HepG2 (cell line): ENCODE results near the gene CFI. TPM values are rescaled to one million over a fixed set of nuclear protein-coding genes. Genes with fewer than 3 reads are reported as not detected.
A peak's percentile ranks its signal among the peaks of the same experiment; 100 is the strongest.

Experiments
- ATAC-seq: fragments of 200-7000 bp; cut with Tn5 transposase; 3 replicates; pipeline ENCODE4 v1.9.1; 2020; ENCODE audit warnings: mild to moderate bottlenecking, moderate library complexity
- BruUV-seq: library from RNA; stranded (reverse); fragments of 400-500 nt; replicated peaks from 2 replicates; lab custom pipeline; 2021; lab: Mats Ljungman, UMichigan
- CTCF ChIA-PET: fragments of 300-600 bp; formaldehyde crosslinking; extraction: SDS; loops from one replicate; lab custom pipeline; 2021; ENCODE audit warnings: low total read pairs, inconsistent platforms, low intra/inter-chr PET ratio; lab: Yijun Ruan, JAX
- POLR2A ChIA-PET: fragments of 350-600 bp; sonication (Branson Sonifier 250); formaldehyde crosslinking; loops from one replicate; lab custom pipeline; 2020; ENCODE audit warnings: antibody characterized with exemption, inconsistent platforms; lab: Yijun Ruan, JAX
- DNase-seq: peaks from one replicate; pipeline ENCODE4 v3.0.0-alpha.2; 2015; ENCODE audit warnings: low spot score
- FAIRE-seq: peaks from 3 replicates; lab custom pipeline; 2011; peaks lifted over from hg19 to GRCh38; lab: Jason Lieb, UNC
- H2AFZ ChIP-seq: one replicate; pipeline ENCODE4 v1.6.1; 2011; ENCODE audit warnings: low read length, inconsistent platforms
- H3K27ac ChIP-seq: fragments of 300-600 bp; 3 replicates; pipeline ENCODE4 v1.8.0; 2011; ENCODE audit warnings: mixed run types, mild to moderate bottlenecking, mixed read lengths, low read length, inconsistent platforms; ENCODE audit not compliant: insufficient read depth; ENCODE audit errors: extremely low read length
- H3K27me3 ChIP-seq, 2 experiments: fragments of 200-600 bp in 1 of 2; 2 replicates in 1 of 2; 3 replicates in 1 of 2; pipeline versions ENCODE4 v1.6.0 to v1.8.0; 2011; ENCODE audit warnings: low read length in 2 of 2, mild to moderate bottlenecking in 2 of 2, moderate library complexity in 2 of 2, inconsistent platforms in 1 of 2; ENCODE audit not compliant: insufficient read depth in 2 of 2, control insufficient read depth in 1 of 2
- H3K36me3 ChIP-seq, 2 experiments: fragments of 200-600 bp in 1 of 2; replicated peaks in 1 of 2; 2 replicates in 1 of 2; 3 replicates in 1 of 2; pipeline versions ENCODE4 v1.5.1 to v1.8.0; 2011; ENCODE audit warnings: low read length in 2 of 2, inconsistent platforms in 1 of 2; ENCODE audit not compliant: insufficient read depth in 2 of 2, control insufficient read depth in 1 of 2
- H3K4me1 ChIP-seq: 2 replicates; pipeline ENCODE4 v1.5.1; 2012; ENCODE audit warnings: low read length, inconsistent platforms; ENCODE audit not compliant: insufficient read depth
- H3K4me2 ChIP-seq: 2 replicates; pipeline ENCODE4 v1.6.0; 2011; ENCODE audit warnings: low read depth, low read length, inconsistent platforms
- H3K4me3 ChIP-seq, 3 experiments: fragments of 200-600 bp in 1 of 3; sonication (generic), shearing (Covaris generic) in 1 of 3; replicated peaks in 1 of 3; 2 replicates each; pipeline ENCODE4 v1.5.1; 2011 to 2016; ENCODE audit warnings: low read length in 3 of 3, inconsistent platforms in 2 of 3, low read depth in 2 of 3, mild to moderate bottlenecking in 2 of 3, control low read depth in 1 of 3, mixed read lengths in 1 of 3; ENCODE audit not compliant: insufficient read depth in 1 of 3
- H3K79me2 ChIP-seq: one replicate; pipeline ENCODE4 v1.6.1; 2011; ENCODE audit warnings: low read length, inconsistent platforms; ENCODE audit not compliant: insufficient read depth
- H3K9ac ChIP-seq: 2 replicates; pipeline ENCODE4 v1.6.0; 2011; ENCODE audit warnings: mild to moderate bottlenecking, low read depth, low read length, inconsistent platforms; ENCODE audit not compliant: insufficient read depth
- H3K9me3 ChIP-seq: 2 replicates; pipeline ENCODE4 v1.5.1; 2012; ENCODE audit warnings: mild to moderate bottlenecking, low read length
- H4K20me1 ChIP-seq: 2 replicates; pipeline ENCODE4 v1.6.0; 2011; ENCODE audit warnings: inconsistent platforms, mild to moderate bottlenecking, low read length, moderate library complexity; ENCODE audit not compliant: insufficient read depth
- ELF3 ChIP-seq: IDR thresholded peaks from 2 replicates; pipeline ENCODE4 v1.6.1; 2016; ENCODE audit warnings: missing genetic modification reagents, missing compliant biosample characterization
- ESRRA ChIP-seq: sonication (generic); formaldehyde crosslinking; IDR thresholded peaks from 2 replicates; pipeline ENCODE4 v1.5.1; 2020; ENCODE audit warnings: mild to moderate bottlenecking, low read depth, missing genetic modification reagents
- KLF15 ChIP-seq: sonication (generic); formaldehyde crosslinking; IDR thresholded peaks from 2 replicates; pipeline ENCODE4 v1.8.1; 2023; ENCODE audit warnings: borderline replicate concordance, mild to moderate bottlenecking, inconsistent platforms, missing genetic modification reagents, mixed read lengths
- MAFK ChIP-seq, 2 experiments: IDR thresholded peaks in 1 of 2; conservative IDR thresholded peaks in 1 of 2; 2 replicates each; pipeline ENCODE4 v1.6.1; 2011; ENCODE audit warnings: improper control_type of control experiment in 2 of 2, low read length in 2 of 2
- MAX ChIP-seq: IDR thresholded peaks from 2 replicates; pipeline ENCODE4 v1.6.1; 2012; ENCODE audit warnings: inconsistent platforms
- NFKB2 ChIP-seq: sonication (generic); formaldehyde crosslinking; IDR thresholded peaks from 2 replicates; pipeline ENCODE4 v1.4.0; 2020; ENCODE audit warnings: missing genetic modification reagents, borderline replicate concordance
- SOX13 ChIP-seq, 3 experiments: fragments of 450-650 bp in 1 of 3; sonication (generic) in 1 of 3; formaldehyde crosslinking in 1 of 3; IDR thresholded peaks in 2 of 3; conservative IDR thresholded peaks in 1 of 3; 2 replicates each; pipeline versions ENCODE4 v1.5.0 to v1.6.1; 2016 to 2020; ENCODE audit warnings: antibody characterized with exemption in 1 of 3, mild to moderate bottlenecking in 1 of 3, missing compliant biosample characterization in 1 of 3, missing genetic modification reagents in 1 of 3, moderate library complexity in 1 of 3
- TMF1 ChIP-seq: sonication (generic); formaldehyde crosslinking; IDR thresholded peaks from 2 replicates; pipeline ENCODE4 v1.8.1; 2022; ENCODE audit warnings: low read depth, missing genetic modification reagents
- ZBTB34 ChIP-seq: sonication (generic); formaldehyde crosslinking; IDR thresholded peaks from 2 replicates; pipeline ENCODE4 v1.8.0; 2022; ENCODE audit warnings: mild to moderate bottlenecking, missing genetic modification reagents
- ZNF607 ChIP-seq: sonication (generic); formaldehyde crosslinking; IDR thresholded peaks from 2 replicates; pipeline ENCODE4 v1.5.1; 2020; ENCODE audit warnings: missing genetic modification reagents, mild to moderate bottlenecking, borderline replicate concordance
- ZNF709 ChIP-seq: sonication (generic); formaldehyde crosslinking; IDR thresholded peaks from 2 replicates; pipeline ENCODE4 v1.5.0; 2020; ENCODE audit warnings: mild to moderate bottlenecking, missing genetic modification reagents
- ZNF713 ChIP-seq: sonication (generic); formaldehyde crosslinking; IDR thresholded peaks from 2 replicates; pipeline ENCODE4 v1.4.0; 2020; ENCODE audit warnings: mild to moderate bottlenecking, missing genetic modification reagents
- WGBS: methylation state at CpG from one replicate; pipeline ENCODE4 v1.1.6; 2017; ENCODE audit warnings: low lambda C conversion rate; 5-methylcytosine and 5-hydroxymethylcytosine counted together
- in situ Hi-C: cut with HindIII; loops from 2 replicates; pipeline ENCODE4 v1.10.0; 2017; ENCODE audit warnings: low pct_unique_long_range_greater_than_20kb; ENCODE audit not compliant: extremely low pct_ligation_motif_present
- intact Hi-C: fragments of 100-400 bp; cut with micrococcal nuclease; formaldehyde crosslinking; loops from one replicate; pipeline ENCODE4 v1.10.0; 2022; ENCODE audit not compliant: unreplicated experiment
- polyA plus RNA-seq, 8 experiments: library from polyadenylated mRNA; depleted of rRNA in 3 of 8; stranded (reverse) in 7 of 8; unstranded in 1 of 8; fragments of >200 nt; fragmentation: Illumina TruSeq in 4 of 8; extraction: Trizol in 4 of 8; gene quantifications; 2 replicates each; pipeline versions ENCODE4 v1.2.1 to v1.2.3, GENCODE V29; 2011 to 2016; ENCODE audit warnings: low read depth in 4 of 8, missing spikeins in 1 of 8, mixed read lengths in 1 of 8; ENCODE audit not compliant: insufficient read depth in 1 of 8
- total RNA-seq, 5 experiments: library from RNA; depleted of rRNA; stranded (reverse); fragments of >200 nt; fragmentation: Illumina TruSeq; extraction: Trizol; gene quantifications; 2 replicates each; pipeline ENCODE4 v1.2.3, GENCODE V29; 2016; ENCODE audit warnings: low read depth in 1 of 5
- TF ChIP-seq, protein P1 (sequence below): sonication (generic); formaldehyde crosslinking; IDR thresholded peaks from 2 replicates; pipeline ENCODE4 v1.9.0; 2021; ENCODE audit warnings: missing genetic modification reagents, borderline replicate concordance
- TF ChIP-seq, protein P2 (sequence below): IDR thresholded peaks from 2 replicates; pipeline ENCODE4 v1.6.1; 2016
- TF ChIP-seq, protein P3 (sequence below): IDR thresholded peaks from 2 replicates; pipeline ENCODE4 v1.6.1; 2018; ENCODE audit warnings: missing genetic modification reagents

CFI gene
- total and polyA plus RNA-seq, 2 of the 13 experiments (the other 11 are each of a cell fraction or from before 2014, with no cell fraction given) = 284 to 337 TPM

- no peak for TF ChIP-seq ZNF709
- TF ChIP-seq, protein P1, sequence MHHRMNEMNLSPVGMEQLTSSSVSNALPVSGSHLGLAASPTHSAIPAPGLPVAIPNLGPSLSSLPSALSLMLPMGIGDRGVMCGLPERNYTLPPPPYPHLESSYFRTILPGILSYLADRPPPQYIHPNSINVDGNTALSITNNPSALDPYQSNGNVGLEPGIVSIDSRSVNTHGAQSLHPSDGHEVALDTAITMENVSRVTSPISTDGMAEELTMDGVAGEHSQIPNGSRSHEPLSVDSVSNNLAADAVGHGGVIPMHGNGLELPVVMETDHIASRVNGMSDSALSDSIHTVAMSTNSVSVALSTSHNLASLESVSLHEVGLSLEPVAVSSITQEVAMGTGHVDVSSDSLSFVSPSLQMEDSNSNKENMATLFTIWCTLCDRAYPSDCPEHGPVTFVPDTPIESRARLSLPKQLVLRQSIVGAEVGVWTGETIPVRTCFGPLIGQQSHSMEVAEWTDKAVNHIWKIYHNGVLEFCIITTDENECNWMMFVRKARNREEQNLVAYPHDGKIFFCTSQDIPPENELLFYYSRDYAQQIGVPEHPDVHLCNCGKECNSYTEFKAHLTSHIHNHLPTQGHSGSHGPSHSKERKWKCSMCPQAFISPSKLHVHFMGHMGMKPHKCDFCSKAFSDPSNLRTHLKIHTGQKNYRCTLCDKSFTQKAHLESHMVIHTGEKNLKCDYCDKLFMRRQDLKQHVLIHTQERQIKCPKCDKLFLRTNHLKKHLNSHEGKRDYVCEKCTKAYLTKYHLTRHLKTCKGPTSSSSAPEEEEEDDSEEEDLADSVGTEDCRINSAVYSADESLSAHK (CRISPR knock-in tag) = no peak
- no peak for TF ChIP-seq KLF15 (CRISPR knock-in tag)
- peak; percentile 43; the same call in 1 of the 2 replicates for TF ChIP-seq ZBTB34
- no peak for TF ChIP-seq TMF1 (CRISPR knock-in tag)
- TF ChIP-seq SOX13 (IDR thresholded peaks at IDR 0.05) = no peak
- TF ChIP-seq SOX13 (CRISPR knock-in tag; conservative IDR thresholded peaks at IDR 0.05 in 1 of 2, IDR thresholded peaks at IDR 0.05 in 1 of 2) = 0 out of 4 replicates have a peak, but pooled peaks of 1 of the 2 experiments have one; percentile 4
These were observed 72.6 kb downstream of the CFI start (continued) for GRCh38 chr4:109729117-109729717.

DNA sequence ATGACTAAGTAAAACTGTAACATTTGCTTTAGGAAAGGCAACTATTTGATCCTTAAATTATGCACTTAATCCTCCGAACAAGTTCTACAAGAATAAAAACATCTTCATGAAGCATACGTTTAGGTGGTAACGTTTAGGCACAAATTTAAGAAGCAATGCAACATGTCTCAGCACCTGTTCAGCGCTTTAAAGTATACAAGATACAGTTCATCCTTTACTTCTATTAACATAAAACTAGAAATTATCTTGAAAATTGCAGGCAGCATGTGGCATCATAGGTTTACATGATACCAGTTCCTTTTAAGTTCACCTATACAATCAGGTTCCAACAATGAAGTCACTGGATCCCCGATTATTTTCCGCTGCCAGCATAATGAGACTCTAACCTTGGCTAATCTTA lies 73.4 kb downstream of the CFI start:
- 2% methylated on average over 6 of the region's 6 CpGs for WGBS
- no peak overlapping the region for H2AFZ ChIP-seq
- in situ Hi-C loops = no loop called here
- H4K20me1 ChIP-seq = no peaks in the 10 kb centered on the region
- no peaks in the 10 kb centered on the region for H3K9me3 ChIP-seq
- peak overlapping the region; percentile 92 for H3K4me2 ChIP-seq
- DNase-seq (no peak), FAIRE-seq (no peak), ATAC-seq (no peak)
- H3K4me1 ChIP-seq = peaks cover 25% of the 10 kb centered on the region
- ChIA-PET CTCF (no interaction called here), POLR2A (interaction anchor here (1.0 kb wide), 1 partner anchor 87 kb away, joined by 3 read pairs; the partner anchor contains the start of gene GAR1)
- peak overlapping the region; percentile 81 for H3K27ac ChIP-seq
- BruUV-seq = no TSS peak
- peaks cover 35% of the 10 kb centered on the region for H3K79me2 ChIP-seq
- intact Hi-C loops = loop anchor here (2.0 to 10.0 kb wide), 4 partner anchors 76 to 294 kb away; partner anchors contain the start of genes GAR1, MCUB and SEC24B
- H3K36me3 ChIP-seq = no peaks in the 10 kb centered on the region; a peak in 1 of 5 replicates
- no peaks in the 10 kb centered on the region; a peak in 2 of 5 replicates for H3K27me3 ChIP-seq
- peak overlapping the region; percentile 75 for H3K9ac ChIP-seq
- H3K4me3 ChIP-seq = peak overlapping the region; percentile 79 to 91 (median 88); a peak in 5 of 6 replicates
- TF ChIP-seq ELF3 (CRISPR knock-in tag) (no peak), ZNF713 (CRISPR knock-in tag) (no peak), MAX (peak; percentile 8; the same call in 1 of the 2 replicates), NFKB2 (CRISPR knock-in tag) (no peak), ESRRA (no peak), MAFK (conservative IDR thresholded peaks at IDR 0.05 in 1 of 2, IDR thresholded peaks at IDR 0.05 in 1 of 2; ENCODE audit: low read length in 2 of 2) (no peak), ZNF607 (no peak)
- TF ChIP-seq, protein P2, sequence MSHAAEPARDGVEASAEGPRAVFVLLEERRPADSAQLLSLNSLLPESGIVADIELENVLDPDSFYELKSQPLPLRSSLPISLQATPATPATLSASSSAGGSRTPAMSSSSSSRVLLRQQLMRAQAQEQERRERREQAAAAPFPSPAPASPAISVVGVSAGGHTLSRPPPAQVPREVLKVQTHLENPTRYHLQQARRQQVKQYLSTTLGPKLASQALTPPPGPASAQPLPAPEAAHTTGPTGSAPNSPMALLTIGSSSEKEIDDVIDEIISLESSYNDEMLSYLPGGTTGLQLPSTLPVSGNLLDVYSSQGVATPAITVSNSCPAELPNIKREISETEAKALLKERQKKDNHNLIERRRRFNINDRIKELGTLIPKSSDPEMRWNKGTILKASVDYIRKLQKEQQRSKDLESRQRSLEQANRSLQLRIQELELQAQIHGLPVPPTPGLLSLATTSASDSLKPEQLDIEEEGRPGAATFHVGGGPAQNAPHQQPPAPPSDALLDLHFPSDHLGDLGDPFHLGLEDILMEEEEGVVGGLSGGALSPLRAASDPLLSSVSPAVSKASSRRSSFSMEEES (CRISPR knock-in tag) = no peak
- TF ChIP-seq, protein P3, sequence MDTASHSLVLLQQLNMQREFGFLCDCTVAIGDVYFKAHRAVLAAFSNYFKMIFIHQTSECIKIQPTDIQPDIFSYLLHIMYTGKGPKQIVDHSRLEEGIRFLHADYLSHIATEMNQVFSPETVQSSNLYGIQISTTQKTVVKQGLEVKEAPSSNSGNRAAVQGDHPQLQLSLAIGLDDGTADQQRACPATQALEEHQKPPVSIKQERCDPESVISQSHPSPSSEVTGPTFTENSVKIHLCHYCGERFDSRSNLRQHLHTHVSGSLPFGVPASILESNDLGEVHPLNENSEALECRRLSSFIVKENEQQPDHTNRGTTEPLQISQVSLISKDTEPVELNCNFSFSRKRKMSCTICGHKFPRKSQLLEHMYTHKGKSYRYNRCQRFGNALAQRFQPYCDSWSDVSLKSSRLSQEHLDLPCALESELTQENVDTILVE = 0 out of 2 replicates have a peak, but pooled peaks have one; percentile 26
